Esophagus muscularis mucosa (tissue), 4 donors: Measurements from ENCODE around the gene ZNF862. TPM values are rescaled to one million over a fixed set of nuclear protein-coding genes. Genes with fewer than 3 reads are reported as not detected.

Source experiments
- DNase-seq: peaks from one replicate; pipeline ENCODE4 v3.0.0-alpha.2; 2017; ENCODE audit errors: extremely low spot score
- H3K27ac ChIP-seq, 4 donors: fragments of 200-600 bp; sonication (generic); replicated peaks in 1 of 4; 1 replicate in 3 of 4; 2 replicates in 1 of 4; pipeline ENCODE4 v1.5.1; 2016 to 2019; ENCODE audit warnings: mild to moderate bottlenecking in 1 of 4
- H3K27me3 ChIP-seq, 4 donors: fragments of 200-600 bp; sonication (generic); one replicate each; pipeline versions ENCODE4 v1.5.1 to v1.6.0; 2016 to 2019
- H3K36me3 ChIP-seq, 4 donors: fragments of 200-600 bp; sonication (generic); one replicate each; pipeline ENCODE4 v1.5.1; 2016 to 2019
- H3K4me1 ChIP-seq, 4 donors: fragments of 200-600 bp; sonication (generic); one replicate each; pipeline ENCODE4 v1.5.1; 2016 to 2019
- H3K4me3 ChIP-seq, 4 donors: fragments of 200-600 bp; sonication (generic); 1 replicate in 2 of 4; 2 replicates in 2 of 4; pipeline ENCODE4 v1.5.1; 2016 to 2019; ENCODE audit warnings: mild to moderate bottlenecking in 4 of 4, moderate library complexity in 1 of 4
- H3K9me3 ChIP-seq, 4 donors: fragments of 200-600 bp; sonication (generic); 1 replicate in 3 of 4; 2 replicates in 1 of 4; pipeline ENCODE4 v1.5.1; 2016 to 2019
- CTCF ChIP-seq, 3 experiments: fragments of 200-600 bp in 2 of 3; fragments of 450-650 bp in 1 of 3; sonication (generic) in 2 of 3; IDR thresholded peaks; one replicate each; pipeline ENCODE4 v1.5.1; 2017 to 2019; ENCODE audit warnings: antibody characterized with exemption in 3 of 3, mild to moderate bottlenecking in 2 of 3, moderate library complexity in 1 of 3
- EP300 ChIP-seq: sonication (generic); formaldehyde crosslinking; IDR thresholded peaks from one replicate; pipeline ENCODE4 v1.6.1; 2017; ENCODE audit warnings: antibody characterized with exemption
- POLR2A ChIP-seq: fragments of 450-650 bp; IDR thresholded peaks from one replicate; pipeline ENCODE4 v1.6.1; 2017; ENCODE audit warnings: antibody characterized with exemption, moderate library complexity, mild to moderate bottlenecking, low read depth
- POLR2AphosphoS5 ChIP-seq, 2 donors: sonication (generic); formaldehyde crosslinking; IDR thresholded peaks; one replicate each; pipeline ENCODE4 v1.6.1; 2017; ENCODE audit warnings: antibody characterized with exemption in 2 of 2
- WGBS: methylation state at CpG from one replicate; pipeline ENCODE4 v1.1.5; 2018; 5-methylcytosine and 5-hydroxymethylcytosine counted together
- intact Hi-C: fragments of 100-400 bp; cut with DNase I; formaldehyde crosslinking; loops from one replicate; pipeline ENCODE4 v1.15.1; 2023
- total RNA-seq, 4 donors: library from RNA; depleted of rRNA; stranded (reverse); fragments of >200 nt; gene quantifications; one replicate each; pipeline versions ENCODE4 v1.1.0 to v1.2.1, GENCODE V29; 2016

ZNF862 gene
- total RNA-seq, 4 donors from 2014 or later = 9.1 to 17.1 (median 13.3) TPM

DNA sequence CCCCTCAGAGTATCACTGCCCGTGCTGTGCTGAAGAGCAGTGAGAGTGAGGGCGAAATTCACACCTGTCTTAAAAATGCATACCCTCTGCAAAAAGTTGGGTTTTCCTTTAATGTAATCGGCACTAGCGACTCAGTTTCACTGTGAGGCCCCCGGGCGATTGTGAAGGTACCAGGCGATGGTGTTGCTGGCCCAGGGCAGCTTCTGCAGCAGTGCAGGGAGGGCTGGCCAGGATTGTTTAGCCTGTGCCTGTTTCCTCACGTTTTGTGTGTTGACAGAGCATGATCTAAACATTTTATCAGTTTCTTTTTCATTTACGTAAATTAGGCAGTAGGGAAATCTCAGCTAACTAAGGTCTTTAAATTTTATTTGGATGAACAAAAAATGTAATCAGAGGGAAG lies 13.3 kb downstream of the ZNF862 start:
- TF ChIP-seq POLR2A (no peak), EP300 (no peak), POLR2AphosphoS5 (IDR thresholded peaks at IDR 0.05) (no peak), CTCF (IDR thresholded peaks at IDR 0.05) (no peak)
- H3K9me3 ChIP-seq = no peaks in the 10 kb centered on the region
- 94% methylated on average over 9 of the region's 9 CpGs for WGBS
- no peak for DNase-seq
- peaks cover 7 to 65% (median 39%) of the 10 kb centered on the region in 4 donors for H3K36me3 ChIP-seq
- H3K27ac ChIP-seq = no peak overlapping the region
- H3K4me3 ChIP-seq = no peak overlapping the region
- no peaks in the 10 kb centered on the region for H3K27me3 ChIP-seq
- peaks cover 11 to 20% (median 17%) of the 10 kb centered on the region in 4 donors for H3K4me1 ChIP-seq
- intact Hi-C loops = no loop called here

DNA sequence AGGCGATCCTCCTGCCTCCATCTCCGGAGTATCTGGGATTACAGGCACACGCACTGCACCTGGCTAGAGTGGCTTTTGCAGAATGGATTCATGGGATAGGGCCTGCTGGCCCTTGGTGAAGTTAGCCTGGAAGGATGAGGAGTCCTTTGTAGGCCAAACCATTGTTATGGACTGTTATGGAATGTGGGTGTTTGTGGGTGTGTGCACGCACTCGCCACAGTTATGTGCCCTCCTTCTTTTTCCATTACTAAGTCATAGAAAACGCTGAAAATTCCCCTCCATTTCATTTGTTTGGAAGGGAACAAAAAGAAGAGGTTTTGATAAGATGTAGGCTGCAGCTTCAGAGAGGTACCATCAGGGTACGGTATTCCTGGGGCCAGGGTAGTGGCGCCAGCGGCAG lies 15.0 kb downstream of the ZNF862 start:
- Histone ChIP-seq H3K4me1 (peaks cover 11 to 20% (median 17%) of the 10 kb centered on the region in 4 donors), H3K27ac (no peak overlapping the region), H3K9me3 (no peaks in the 10 kb centered on the region), H3K36me3 (peaks cover under 1 to 48% (median 34%) of the 10 kb centered on the region in 4 donors), H3K4me3 (no peak overlapping the region), H3K27me3 (no peaks in the 10 kb centered on the region)
- 93% methylated on average over 9 of the region's 9 CpGs for WGBS
- DNase-seq = no peak
- intact Hi-C loops = no loop called here
- TF ChIP-seq CTCF (IDR thresholded peaks at IDR 0.05) (no peak), EP300 (no peak), POLR2A (no peak), POLR2AphosphoS5 (IDR thresholded peaks at IDR 0.05) (no peak)

GRCh38 chr7:149854611-149855360 lies 16.6 kb downstream of the ZNF862 start:
- Histone ChIP-seq H3K36me3 (peaks cover 0 to 44% (median 30%) of the 10 kb centered on the region in 4 donors), H3K27ac (peak overlapping the region in 1 of 4 donors; percentile 20), H3K27me3 (no peaks in the 10 kb centered on the region), H3K4me3 (no peak overlapping the region), H3K9me3 (no peaks in the 10 kb centered on the region), H3K4me1 (peaks cover 11 to 20% (median 17%) of the 10 kb centered on the region in 4 donors)
- TF ChIP-seq CTCF (IDR thresholded peaks at IDR 0.05) = no peak
- TF ChIP-seq POLR2AphosphoS5 (IDR thresholded peaks at IDR 0.05) = peak in 1 of 2 donors; percentile 43
- no peak for TF ChIP-seq POLR2A
- no peak for DNase-seq
- intact Hi-C loops = no loop called here
- 30% methylated on average over 7 of the region's 13 CpGs for WGBS

DNA sequence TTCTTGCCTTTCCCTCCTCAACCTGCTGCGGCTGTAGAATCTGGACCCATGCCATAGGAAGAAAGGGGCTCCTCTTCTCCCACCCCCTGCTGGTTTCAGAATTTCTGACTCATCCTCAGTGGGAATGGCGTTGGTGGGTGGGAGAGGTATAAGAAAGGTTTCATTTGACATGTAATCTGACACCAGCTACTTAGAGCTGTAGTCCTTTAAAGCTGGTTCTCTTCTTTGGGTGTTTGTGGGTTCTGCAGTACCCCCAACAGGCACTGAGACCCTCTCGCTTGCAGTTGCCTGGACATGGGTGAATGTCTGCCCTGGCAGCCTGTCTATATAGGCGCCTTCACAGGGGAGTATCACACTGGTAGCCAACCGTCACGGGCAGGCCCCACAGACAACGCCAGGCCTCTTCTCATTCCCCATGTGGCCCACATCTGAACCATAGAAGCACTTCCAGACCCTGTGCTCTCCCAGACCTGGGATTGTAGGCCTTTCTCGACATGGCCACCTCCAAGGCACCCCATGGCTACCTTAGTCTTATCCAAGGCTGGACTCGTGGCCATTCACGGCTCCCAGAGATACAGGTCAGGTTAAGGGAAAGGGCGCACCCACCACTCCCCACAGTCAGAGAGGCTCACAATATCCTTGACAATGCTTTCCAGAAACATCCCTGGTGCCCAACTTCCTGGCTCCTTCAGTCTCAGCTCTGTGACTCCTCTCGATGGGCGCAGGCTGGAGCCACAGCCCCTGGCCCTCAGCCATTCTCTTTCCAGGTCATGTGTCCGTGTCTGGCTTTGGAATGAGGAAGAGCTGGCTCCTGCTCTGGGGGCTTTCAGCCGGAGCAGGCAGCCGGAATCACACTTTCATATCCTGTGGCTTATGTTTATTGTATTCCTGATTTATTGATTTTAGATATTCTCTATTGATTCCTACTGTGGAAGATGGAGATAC lies 17.5 kb downstream of the ZNF862 start:
- Histone ChIP-seq H3K4me1 (peaks cover 11 to 20% (median 17%) of the 10 kb centered on the region in 4 donors), H3K27ac (peak overlapping the region in 1 of 4 donors; percentile 19), H3K27me3 (no peaks in the 10 kb centered on the region), H3K9me3 (no peaks in the 10 kb centered on the region), H3K36me3 (peaks cover 3 to 44% (median 32%) of the 10 kb centered on the region in 4 donors), H3K4me3 (no peak overlapping the region)
- no peak for DNase-seq
- TF ChIP-seq POLR2A = no peak
- no peak for TF ChIP-seq EP300
- no peak for TF ChIP-seq CTCF (IDR thresholded peaks at IDR 0.05)
- no peak for TF ChIP-seq POLR2AphosphoS5 (IDR thresholded peaks at IDR 0.05)
- intact Hi-C loops = no loop called here
- 74% methylated on average over 15 of the region's 16 CpGs for WGBS
